HepG2 (cell line): ENCODE data around the gene ARHGEF10L. TPM values are rescaled to one million over a fixed set of nuclear protein-coding genes. Genes with fewer than 3 reads are reported as not detected.

Experiments
- ATF7 ChIP-seq, 2 experiments: fragments of 450-650 bp in 1 of 2; sonication (generic) in 1 of 2; formaldehyde crosslinking in 1 of 2; IDR thresholded peaks; 2 replicates each; pipeline versions ENCODE4 v1.4.0 to v1.6.1; 2016 to 2020; ENCODE audit warnings: antibody characterized with exemption in 1 of 2, mild to moderate bottlenecking in 1 of 2, missing genetic modification reagents in 1 of 2
- CERS6 ChIP-seq: sonication (generic); formaldehyde crosslinking; IDR thresholded peaks from 2 replicates; pipeline ENCODE4 v1.5.0; 2020; ENCODE audit warnings: missing genetic modification reagents
- EZH2 ChIP-seq: conservative IDR thresholded peaks from 2 replicates; pipeline ENCODE4 v1.6.1; 2012; ENCODE audit warnings: mild to moderate bottlenecking, low read depth, low read length, moderate library complexity
- GTF2F1 ChIP-seq: fragments of 150-350 bp; IDR thresholded peaks from 2 replicates; pipeline ENCODE4 v1.6.1; 2014; ENCODE audit warnings: low read length
- HES4 ChIP-seq: sonication (generic); formaldehyde crosslinking; IDR thresholded peaks from 2 replicates; pipeline ENCODE4 v1.9.0; 2021; ENCODE audit warnings: mild to moderate bottlenecking, missing genetic modification reagents, borderline replicate concordance
- IKZF5 ChIP-seq: IDR thresholded peaks from 2 replicates; pipeline ENCODE4 v1.6.1; 2018; ENCODE audit warnings: missing genetic modification reagents, mild to moderate bottlenecking, missing compliant biosample characterization
- MAZ ChIP-seq, 2 experiments: sonication (generic) in 1 of 2; formaldehyde crosslinking in 1 of 2; IDR thresholded peaks; 2 replicates each; pipeline versions ENCODE4 v1.5.0 to v1.6.1; 2012 to 2020; ENCODE audit warnings: low read depth in 2 of 2, mild to moderate bottlenecking in 2 of 2, borderline replicate concordance in 1 of 2, improper control_type of control experiment in 1 of 2, low read length in 1 of 2, missing genetic modification reagents in 1 of 2, moderate library complexity in 1 of 2
- MBD4 ChIP-seq: IDR thresholded peaks from 2 replicates; pipeline ENCODE4 v1.6.1; 2012; ENCODE audit warnings: low read length, inconsistent platforms, borderline replicate concordance
- NFRKB ChIP-seq: fragments of 450-650 bp; IDR thresholded peaks from 2 replicates; pipeline ENCODE4 v1.6.1; 2017
- RNF2 ChIP-seq: fragments of 450-650 bp; conservative IDR thresholded peaks from 2 replicates; pipeline ENCODE4 v1.6.1; 2016; ENCODE audit warnings: low read depth
- SYNCRIP ChIP-seq: fragments of 200-400 bp; formaldehyde crosslinking; IDR thresholded peaks from 2 replicates; pipeline ENCODE4 v1.6.1; 2018; ENCODE audit warnings: mild to moderate bottlenecking, low read depth, low read length; ENCODE audit not compliant: insufficient read depth
- THAP9 ChIP-seq: sonication (generic); formaldehyde crosslinking; IDR thresholded peaks from 2 replicates; pipeline ENCODE4; 2020; ENCODE audit warnings: missing genetic modification reagents, mild to moderate bottlenecking, borderline replicate concordance
- U2AF1 ChIP-seq: fragments of 200-400 bp; formaldehyde crosslinking; optimal IDR thresholded peaks from 2 replicates; pipeline ENCODE3; 2017; ENCODE audit warnings: mild to moderate bottlenecking, low read depth, low read length
- ZBTB39 ChIP-seq: sonication (generic); formaldehyde crosslinking; IDR thresholded peaks from 2 replicates; pipeline ENCODE4 v1.5.0; 2020; ENCODE audit warnings: missing genetic modification reagents
- ZFP41 ChIP-seq: sonication (generic); formaldehyde crosslinking; IDR thresholded peaks from 2 replicates; pipeline ENCODE4 v1.4.0; 2020; ENCODE audit warnings: mild to moderate bottlenecking, missing genetic modification reagents, borderline replicate concordance
- ZIK1 ChIP-seq: sonication (generic); formaldehyde crosslinking; IDR thresholded peaks from 2 replicates; pipeline ENCODE4 v1.5.0; 2020; ENCODE audit warnings: mild to moderate bottlenecking, low read depth, missing genetic modification reagents, borderline replicate concordance
- ZNF10 ChIP-seq: sonication (generic); formaldehyde crosslinking; IDR thresholded peaks from 2 replicates; pipeline ENCODE4 v1.4.0; 2020; ENCODE audit warnings: mild to moderate bottlenecking, low read depth, missing genetic modification reagents, borderline replicate concordance
- ZNF12 ChIP-seq: sonication (generic); formaldehyde crosslinking; IDR thresholded peaks from 2 replicates; pipeline ENCODE4 v1.5.0; 2020; ENCODE audit warnings: missing genetic modification reagents
- ZNF256 ChIP-seq: sonication (generic); formaldehyde crosslinking; conservative IDR thresholded peaks from 2 replicates; pipeline ENCODE4 v1.4.0; 2020; ENCODE audit warnings: missing genetic modification reagents
- ZNF446 ChIP-seq: sonication (generic); formaldehyde crosslinking; IDR thresholded peaks from 2 replicates; pipeline ENCODE4 v1.5.0; 2020; ENCODE audit warnings: mild to moderate bottlenecking, missing genetic modification reagents
- ZNF619 ChIP-seq: sonication (generic); formaldehyde crosslinking; IDR thresholded peaks from 2 replicates; pipeline ENCODE4 v1.4.0; 2020; ENCODE audit warnings: mild to moderate bottlenecking, missing genetic modification reagents
- ZNF777 ChIP-seq: sonication (generic); formaldehyde crosslinking; IDR thresholded peaks from 2 replicates; pipeline ENCODE4 v1.4.0; 2020; ENCODE audit warnings: missing genetic modification reagents
- polyA plus RNA-seq, 8 experiments: library from polyadenylated mRNA; depleted of rRNA in 3 of 8; stranded (reverse) in 7 of 8; unstranded in 1 of 8; fragments of >200 nt; fragmentation: Illumina TruSeq in 4 of 8; extraction: Trizol in 4 of 8; gene quantifications; 2 replicates each; pipeline versions ENCODE4 v1.2.1 to v1.2.3, GENCODE V29; 2011 to 2016; ENCODE audit warnings: low read depth in 4 of 8, missing spikeins in 1 of 8, mixed read lengths in 1 of 8; ENCODE audit not compliant: insufficient read depth in 1 of 8
- total RNA-seq, 5 experiments: library from RNA; depleted of rRNA; stranded (reverse); fragments of >200 nt; fragmentation: Illumina TruSeq; extraction: Trizol; gene quantifications; 2 replicates each; pipeline ENCODE4 v1.2.3, GENCODE V29; 2016; ENCODE audit warnings: low read depth in 1 of 5

The ARHGEF10L gene
- total and polyA plus RNA-seq, 2 of the 13 experiments (the other 11 are each of a cell fraction or from before 2014, with no cell fraction given): 46.5 to 78.3 TPM

GRCh38 chr1:17564458-17565393 is 25.2 kb downstream of the ARHGEF10L start (continued):
- TF ChIP-seq THAP9 (CRISPR knock-in tag): no peak
- TF ChIP-seq ZNF777 (CRISPR knock-in tag): no peak
- TF ChIP-seq MBD4: no peak
- TF ChIP-seq SYNCRIP: no peak
- no peak for TF ChIP-seq ZNF12
- TF ChIP-seq RNF2: peak; percentile 85
- no peak for TF ChIP-seq ZNF256 (CRISPR knock-in tag)
- TF ChIP-seq ZNF619: no peak
- no peak for TF ChIP-seq HES4
- no peak for TF ChIP-seq CERS6 (CRISPR knock-in tag)
- TF ChIP-seq MAZ (IDR thresholded peaks at IDR 0.05; ENCODE audit: borderline replicate concordance, low read depth, low read length): no peak
- no peak for TF ChIP-seq MAZ (CRISPR knock-in tag; IDR thresholded peaks at IDR 0.05; ENCODE audit: low read depth)
- no peak for TF ChIP-seq GTF2F1
- TF ChIP-seq ZIK1 (CRISPR knock-in tag): no peak
- TF ChIP-seq ZNF446 (CRISPR knock-in tag): no peak
- no peak for TF ChIP-seq ZFP41
- no peak for TF ChIP-seq NFRKB
- TF ChIP-seq ATF7 (IDR thresholded peaks at IDR 0.05): no peak
- TF ChIP-seq ATF7 (CRISPR knock-in tag; IDR thresholded peaks at IDR 0.05): peak; percentile 59; the same call in 1 of the 2 replicates
- no peak for TF ChIP-seq ZBTB39 (CRISPR knock-in tag)
- TF ChIP-seq U2AF1: no peak
- no peak for TF ChIP-seq ZNF10 (CRISPR knock-in tag)
- TF ChIP-seq IKZF5 (CRISPR knock-in tag): no peak
- no peak for TF ChIP-seq EZH2
